HUES6 (cell line): ENCODE results near the gene SLC22A5.
A peak's percentile ranks its signal among the peaks of the same experiment; 100 is the strongest.

ENCODE experiments used
- H3K27ac ChIP-seq: 2 replicates; pipeline ENCODE4 v1.7.0; 2013; ENCODE audit warnings: low read depth, mild to moderate bottlenecking, low read length, inconsistent platforms
- H3K27me3 ChIP-seq: 2 replicates; pipeline ENCODE4 v1.6.1; 2013; ENCODE audit warnings: low read length; ENCODE audit not compliant: control insufficient read depth, insufficient read depth
- H3K36me3 ChIP-seq: 2 replicates; pipeline ENCODE4 v1.6.1; 2013; ENCODE audit warnings: low read length; ENCODE audit not compliant: control insufficient read depth, insufficient read depth
- H3K4me1 ChIP-seq: 2 replicates; pipeline ENCODE4 v1.6.1; 2013; ENCODE audit warnings: low read length; ENCODE audit not compliant: control insufficient read depth, insufficient read depth
- H3K4me3 ChIP-seq: 2 replicates; pipeline ENCODE4 v1.5.1; 2013; ENCODE audit warnings: low read depth, low read length
- H3K9ac ChIP-seq: one replicate; pipeline ENCODE4 v1.6.1; 2013; ENCODE audit warnings: mild to moderate bottlenecking, low read length
- H3K9me3 ChIP-seq: 2 replicates; pipeline ENCODE4 v1.6.1; 2013; ENCODE audit warnings: low read depth, low read length; ENCODE audit not compliant: control insufficient read depth, insufficient read depth

Gene SLC22A5

DNA sequence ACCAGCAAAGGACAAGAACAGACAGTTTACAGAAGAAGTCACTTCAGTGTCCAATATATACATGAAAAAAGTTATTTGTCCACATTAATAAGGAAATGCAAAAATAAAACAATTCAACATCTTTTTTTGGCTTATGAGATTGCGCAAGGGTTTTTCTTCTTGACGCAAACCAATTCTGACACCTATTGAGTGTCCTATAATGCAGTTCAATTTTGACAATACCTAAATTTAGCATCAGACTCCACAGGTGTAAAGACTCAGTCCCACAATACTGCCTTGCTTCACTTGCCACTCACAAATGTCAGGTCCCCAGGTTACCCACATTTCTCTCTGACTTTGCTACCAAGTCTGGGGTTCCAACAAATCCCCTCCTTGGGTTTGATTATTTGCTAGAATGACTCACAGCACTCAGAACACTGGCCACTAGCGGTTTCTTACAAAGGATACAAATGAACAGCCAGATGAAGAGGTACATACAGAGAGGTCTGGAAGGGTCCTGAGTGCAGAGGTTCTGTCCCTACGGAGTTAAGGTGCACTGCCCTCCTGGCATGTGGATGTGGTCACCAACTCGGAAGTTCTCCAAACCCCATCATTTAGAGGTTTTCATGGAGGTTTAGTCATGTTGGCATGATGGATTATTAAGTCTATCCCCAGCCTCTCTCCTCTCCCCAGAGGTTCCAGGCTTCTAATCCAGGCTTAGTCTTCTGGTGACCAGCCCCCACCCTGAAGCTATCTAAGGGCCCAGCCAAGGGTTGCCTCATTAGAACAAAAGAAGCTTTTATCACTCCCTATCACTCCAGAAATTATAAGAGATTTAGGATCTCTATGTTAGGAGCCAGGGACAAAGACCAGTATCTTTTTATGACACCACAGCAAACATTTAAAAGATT is 27.0 kb upstream of the SLC22A5 start:
- Histone ChIP-seq H3K9ac (no peak overlapping the region), H3K4me3 (no peak overlapping the region), H3K9me3 (0 out of 2 replicates have a peak, but pooled peaks cover 8% of the 10 kb centered on the region), H3K36me3 (0 out of 2 replicates have a peak, but pooled peaks cover 2% of the 10 kb centered on the region), H3K4me1 (no peaks in the 10 kb centered on the region), H3K27ac (no peak overlapping the region), H3K27me3 (no peaks in the 10 kb centered on the region)

DNA sequence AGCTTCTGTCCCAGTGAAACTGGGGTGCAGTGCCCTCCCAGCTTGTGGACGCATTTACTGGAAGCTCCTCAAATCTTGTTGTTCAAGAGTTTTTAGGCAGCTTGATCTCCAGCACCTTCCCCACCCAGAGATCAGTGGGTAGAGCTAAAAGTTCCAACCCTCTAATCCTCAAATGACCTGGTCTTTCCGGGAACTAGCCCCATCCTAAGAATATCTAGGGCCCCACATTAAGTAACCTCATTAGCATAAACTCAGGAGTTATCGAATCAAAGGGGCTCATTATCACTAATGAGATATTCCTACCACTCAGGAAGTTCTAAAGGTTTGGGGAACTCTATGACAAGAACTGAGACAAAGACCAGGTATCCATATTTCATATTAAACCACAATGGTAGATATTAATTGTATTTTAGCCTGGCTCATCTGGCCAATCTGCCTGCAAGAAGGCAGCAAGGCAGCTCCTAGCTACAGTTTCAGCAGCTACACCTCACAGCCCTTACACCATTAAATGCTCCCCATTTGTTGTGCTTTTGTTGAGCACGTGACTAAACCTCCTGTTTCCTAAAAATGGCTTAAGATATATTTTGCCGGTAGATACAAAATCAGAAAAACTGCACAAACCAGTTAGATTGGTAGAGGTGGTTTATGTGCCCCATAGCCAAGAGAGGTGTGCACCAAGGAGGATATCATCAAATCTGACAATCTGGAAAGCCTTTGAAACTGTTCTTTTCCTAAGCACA is 24.6 kb upstream of the SLC22A5 start:
- Histone ChIP-seq H3K27me3 (no peaks in the 10 kb centered on the region), H3K4me1 (no peaks in the 10 kb centered on the region), H3K9ac (no peak overlapping the region), H3K4me3 (no peak overlapping the region), H3K9me3 (peaks cover 12% of the 10 kb centered on the region), H3K27ac (no peak overlapping the region), H3K36me3 (peaks cover 4% of the 10 kb centered on the region; the same call in 1 of the 2 replicates)

DNA sequence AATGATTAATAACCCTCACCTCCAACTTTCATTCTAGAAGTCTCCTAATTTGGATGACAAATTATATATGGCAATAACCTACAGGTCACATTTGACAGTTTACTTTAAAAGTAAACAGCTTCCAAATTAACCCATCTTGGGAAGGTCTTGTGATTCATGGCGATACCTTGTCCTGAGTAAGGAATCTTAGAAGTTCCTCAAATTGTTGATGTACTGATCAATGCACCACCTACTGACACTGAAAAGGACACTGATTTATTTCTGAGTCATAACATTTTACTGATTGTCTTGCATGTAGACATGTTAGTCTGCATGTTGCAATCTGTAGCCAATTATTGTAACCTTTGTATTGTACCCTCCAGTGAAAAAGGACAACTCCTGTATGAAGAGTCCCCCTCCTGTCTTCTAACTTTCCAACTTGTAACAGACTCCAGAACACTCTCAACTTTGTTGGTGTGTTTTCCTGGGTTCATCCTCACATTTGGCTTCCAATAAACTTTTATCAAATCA is 16.0 kb upstream of the SLC22A5 start:
- Histone ChIP-seq H3K27ac (no peak overlapping the region), H3K4me3 (no peak overlapping the region), H3K27me3 (no peaks in the 10 kb centered on the region)

DNA sequence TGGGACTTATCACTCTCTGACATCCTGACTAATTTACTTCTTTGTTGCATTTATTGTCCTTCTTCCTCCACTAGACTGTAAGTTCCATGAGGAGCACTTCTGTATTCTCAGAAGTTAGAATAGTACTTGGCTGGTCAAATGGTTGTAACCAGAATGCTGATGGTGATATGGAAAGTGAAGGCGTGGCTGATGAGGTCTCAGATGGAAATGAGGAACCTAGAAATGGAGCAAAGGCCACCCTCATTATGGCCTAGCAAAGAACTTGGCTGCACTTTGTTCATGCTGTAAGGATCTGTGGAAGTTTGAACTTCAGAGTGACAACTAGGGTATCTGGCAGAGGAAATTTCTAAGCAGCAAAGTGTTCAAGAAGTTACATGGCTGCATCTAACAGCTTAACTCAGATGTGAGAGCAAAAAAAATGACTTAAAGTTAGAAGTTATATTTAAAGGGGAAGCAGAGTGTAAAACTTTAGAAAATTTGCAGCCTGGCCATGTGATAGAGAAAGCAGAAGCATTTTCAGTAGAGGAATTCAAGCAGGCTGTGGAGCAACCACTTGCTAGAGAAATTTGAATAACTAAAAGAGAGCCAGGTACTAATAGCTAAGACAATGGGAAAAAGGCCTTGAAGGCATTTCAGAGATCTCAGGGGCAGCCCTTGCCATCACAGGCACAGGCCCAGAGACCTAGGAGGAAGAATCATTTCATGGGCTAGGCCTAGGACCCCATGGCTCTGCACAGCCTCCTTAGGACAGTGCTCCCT is 14.9 kb upstream of the SLC22A5 start:
- Histone ChIP-seq H3K9ac (no peak overlapping the region), H3K4me3 (no peak overlapping the region), H3K36me3 (peaks cover under 1% of the 10 kb centered on the region; the same call in 1 of the 2 replicates), H3K27me3 (no peaks in the 10 kb centered on the region), H3K4me1 (peaks cover 10% of the 10 kb centered on the region), H3K9me3 (peaks cover 6% of the 10 kb centered on the region), H3K27ac (0 out of 2 replicates have a peak overlapping the region, but pooled peaks have one; percentile 56)

More for the DNA sequence above, 16.0 kb upstream of the SLC22A5 start:
- Histone ChIP-seq H3K9me3 (peaks cover 16% of the 10 kb centered on the region), H3K36me3 (peaks cover 4% of the 10 kb centered on the region; the same call in 1 of the 2 replicates), H3K9ac (no peak overlapping the region), H3K4me1 (peaks cover 10% of the 10 kb centered on the region)

DNA sequence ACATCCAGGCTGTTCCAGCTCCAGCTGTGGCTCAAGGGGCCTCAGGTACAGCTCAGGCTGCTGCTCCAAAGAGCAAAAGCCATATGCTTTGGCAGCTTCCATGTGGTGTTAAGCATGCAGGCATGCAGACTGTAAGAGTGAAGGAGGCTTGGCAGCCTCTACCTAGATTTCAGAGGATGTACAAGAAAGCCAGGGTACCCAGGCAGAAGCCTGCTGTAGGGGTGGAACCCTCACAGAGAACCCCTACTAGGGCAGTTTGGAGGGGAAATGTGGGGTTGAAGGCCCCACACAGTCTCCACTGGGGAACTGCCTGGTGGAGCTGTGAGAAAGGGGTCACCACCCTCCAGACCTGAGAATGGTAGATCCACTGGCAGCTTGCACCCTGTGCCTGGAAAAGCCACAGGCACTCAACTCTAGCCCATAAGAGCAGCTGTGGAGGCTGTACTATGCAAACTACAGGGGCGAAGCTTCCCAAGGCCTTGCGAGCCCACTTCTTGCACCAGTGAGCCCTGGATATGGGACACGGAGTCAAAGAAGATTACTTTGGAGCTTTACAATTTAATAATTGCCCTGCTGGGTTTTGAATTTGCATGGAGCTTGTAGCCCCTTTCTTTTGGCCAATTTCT is 14.3 kb upstream of the SLC22A5 start:
- Histone ChIP-seq H3K9ac (no peak overlapping the region), H3K4me3 (no peak overlapping the region), H3K36me3 (no peaks in the 10 kb centered on the region), H3K9me3 (peaks cover 4% of the 10 kb centered on the region), H3K27ac (0 out of 2 replicates have a peak overlapping the region, but pooled peaks have one; percentile 56), H3K27me3 (no peaks in the 10 kb centered on the region), H3K4me1 (peaks cover 10% of the 10 kb centered on the region)

DNA sequence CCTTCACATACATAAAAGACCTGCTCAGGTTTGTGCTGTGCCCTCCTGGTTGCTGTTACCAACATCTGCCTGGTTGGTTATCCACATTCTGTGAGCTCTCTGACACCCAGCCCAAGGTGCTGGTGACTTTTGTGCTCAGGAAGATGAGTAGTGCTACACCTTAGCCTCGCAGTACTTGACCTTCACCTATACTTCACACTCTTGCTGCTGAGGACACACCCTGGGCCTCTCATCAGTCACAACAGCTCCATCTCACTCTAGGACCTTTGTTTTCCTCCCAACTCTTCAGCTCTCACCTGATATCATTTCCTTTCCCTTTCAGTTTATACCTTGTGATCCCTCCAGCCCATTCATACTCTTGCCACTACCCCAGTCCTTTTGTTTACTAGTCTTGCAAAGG is 10.7 kb upstream of the SLC22A5 start:
- no peaks in the 10 kb centered on the region for H3K9me3 ChIP-seq
- H3K4me1 ChIP-seq, result peaks cover 10% of the 10 kb centered on the region
- no peak overlapping the region for H3K4me3 ChIP-seq
- H3K27me3 ChIP-seq, result no peaks in the 10 kb centered on the region
- no peak overlapping the region for H3K9ac ChIP-seq
- H3K27ac ChIP-seq, result no peak overlapping the region
- H3K36me3 ChIP-seq, result no peaks in the 10 kb centered on the region

DNA sequence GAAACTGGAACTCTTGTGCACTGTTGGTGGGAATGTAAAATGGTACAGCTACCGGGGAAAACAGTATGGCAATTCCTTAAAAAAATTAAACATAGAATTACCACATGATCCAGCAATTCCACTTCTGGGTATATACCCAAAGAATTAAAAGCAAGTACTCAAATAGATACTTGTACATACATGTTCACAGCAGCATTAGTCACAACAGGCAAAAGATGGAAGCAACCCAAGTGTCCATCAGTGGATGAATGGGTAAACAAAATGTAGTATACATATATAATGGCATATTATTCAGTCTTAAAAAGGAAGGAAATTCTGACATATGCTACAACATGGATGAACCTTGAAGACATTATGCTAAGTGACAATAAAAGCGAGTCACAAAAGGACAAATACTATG is 7.4 kb upstream of the SLC22A5 start:
- no peak overlapping the region for H3K9ac ChIP-seq
- H3K4me1 ChIP-seq, result no peaks in the 10 kb centered on the region
- no peaks in the 10 kb centered on the region for H3K36me3 ChIP-seq
- H3K27me3 ChIP-seq, result no peaks in the 10 kb centered on the region
- no peaks in the 10 kb centered on the region for H3K9me3 ChIP-seq
- H3K4me3 ChIP-seq, result no peak overlapping the region
- H3K27ac ChIP-seq, result no peak overlapping the region

DNA sequence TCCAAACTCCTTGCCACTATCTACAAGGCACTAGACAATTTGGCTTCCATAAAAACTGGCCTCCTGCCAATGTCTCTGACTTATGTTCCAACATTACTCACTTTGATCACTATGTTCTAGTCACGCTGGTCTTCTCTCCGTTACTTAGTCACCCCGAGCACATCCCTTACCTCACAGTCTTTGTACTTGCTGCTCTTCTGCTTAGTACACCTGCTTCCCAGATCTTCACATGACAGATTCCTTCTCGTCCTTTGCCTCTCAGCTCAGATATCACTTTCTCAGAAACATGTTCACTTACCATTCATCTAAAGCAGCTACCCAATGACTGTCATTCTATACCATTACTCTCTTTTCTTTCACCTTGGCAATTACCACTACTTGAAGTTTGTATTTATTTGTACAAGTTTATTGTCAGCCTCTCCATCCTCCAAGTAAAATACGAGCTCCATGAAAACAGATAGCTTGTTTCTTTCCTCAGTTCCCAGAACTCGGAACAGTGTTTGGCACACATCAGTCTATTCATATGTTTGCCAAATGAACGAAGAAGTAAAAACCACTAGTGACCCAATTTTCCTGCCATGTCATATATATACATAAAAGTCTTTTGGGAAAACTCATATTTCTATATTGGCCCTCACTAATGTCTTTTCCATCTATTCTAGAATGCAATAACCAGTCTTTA is 5.9 kb upstream of the SLC22A5 start:
- Histone ChIP-seq H3K36me3 (no peaks in the 10 kb centered on the region), H3K4me3 (no peak overlapping the region), H3K4me1 (no peaks in the 10 kb centered on the region), H3K27me3 (no peaks in the 10 kb centered on the region), H3K27ac (no peak overlapping the region), H3K9me3 (no peaks in the 10 kb centered on the region), H3K9ac (no peak overlapping the region)

DNA sequence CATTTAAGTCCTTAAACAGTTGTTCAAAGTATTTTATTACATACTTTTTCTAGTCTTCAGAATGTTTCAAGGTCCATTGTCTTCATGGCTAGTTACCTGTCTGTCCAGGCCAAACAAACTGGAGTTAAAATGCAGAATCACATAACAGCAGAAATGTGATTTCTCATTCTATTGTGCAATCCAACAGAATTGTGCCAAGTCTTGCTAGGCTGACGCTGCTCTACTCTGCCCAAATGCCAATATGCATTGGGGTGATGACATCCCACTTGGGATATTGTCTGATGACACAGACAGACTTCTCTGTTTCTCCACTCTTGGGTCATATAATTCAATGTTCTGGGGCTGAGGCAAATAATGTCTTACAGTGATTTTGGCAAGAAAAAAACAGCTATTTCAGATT is 5.2 kb upstream of the SLC22A5 start:
- no peak overlapping the region for H3K9ac ChIP-seq
- H3K4me1 ChIP-seq, result no peaks in the 10 kb centered on the region
- no peaks in the 10 kb centered on the region for H3K9me3 ChIP-seq
- H3K4me3 ChIP-seq, result no peak overlapping the region
- no peak overlapping the region for H3K27ac ChIP-seq
- no peaks in the 10 kb centered on the region for H3K27me3 ChIP-seq
- no peaks in the 10 kb centered on the region for H3K36me3 ChIP-seq

DNA sequence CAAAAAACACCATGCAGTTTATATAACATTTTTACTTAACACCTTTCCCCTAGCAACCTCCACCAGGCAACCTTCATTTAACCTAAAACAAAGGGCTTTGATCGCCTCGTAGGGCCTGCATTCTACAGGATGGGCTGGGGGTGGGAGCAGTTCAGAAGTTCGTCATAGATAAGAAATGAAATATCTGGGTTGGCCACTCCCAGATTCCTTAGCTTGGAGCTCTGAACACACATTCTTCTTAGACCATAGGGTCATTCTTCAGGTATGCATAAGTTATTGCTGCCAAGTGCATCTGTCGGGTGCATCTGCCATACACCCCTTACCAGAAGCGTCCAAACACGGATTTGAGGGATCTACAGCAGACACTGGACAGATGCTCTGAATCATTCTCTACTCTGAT is 4.3 kb upstream of the SLC22A5 start:
- Histone ChIP-seq H3K27ac (no peak overlapping the region), H3K27me3 (peaks cover 7% of the 10 kb centered on the region), H3K4me3 (no peak overlapping the region), H3K4me1 (peaks cover under 1% of the 10 kb centered on the region; the same call in 1 of the 2 replicates), H3K9ac (no peak overlapping the region), H3K36me3 (no peaks in the 10 kb centered on the region), H3K9me3 (no peaks in the 10 kb centered on the region)
